Skeletal muscle tissue (tissue), 4 donors: ENCODE data around the gene RPAP3. TPM values are rescaled to one million over a fixed set of nuclear protein-coding genes. Genes with fewer than 3 reads are reported as not detected.

Experiments used
- H3K27ac ChIP-seq: one replicate; pipeline ENCODE4 v1.7.0; 2013; ENCODE audit warnings: mild to moderate bottlenecking, low read depth, low read length, inconsistent platforms
- H3K27me3 ChIP-seq, 3 donors: one replicate each; pipeline ENCODE4 v1.7.0; 2013; ENCODE audit warnings: low read length in 3 of 3; ENCODE audit not compliant: control insufficient read depth in 3 of 3, insufficient read depth in 3 of 3
- H3K36me3 ChIP-seq, 3 donors: one replicate each; pipeline ENCODE4 v1.7.0; 2013; ENCODE audit warnings: low read length in 3 of 3; ENCODE audit not compliant: control insufficient read depth in 3 of 3, insufficient read depth in 3 of 3
- H3K4me1 ChIP-seq, 3 donors: one replicate each; pipeline ENCODE4 v1.7.0; 2013; ENCODE audit warnings: low read length in 3 of 3, mild to moderate bottlenecking in 3 of 3; ENCODE audit not compliant: control insufficient read depth in 3 of 3, insufficient read depth in 3 of 3
- H3K4me3 ChIP-seq, 3 donors: one replicate each; pipeline ENCODE4 v1.7.0; 2013; ENCODE audit warnings: low read length in 3 of 3
- H3K9ac ChIP-seq, 3 donors: one replicate each; pipeline ENCODE4 v1.7.0; 2013; ENCODE audit warnings: low read length in 3 of 3, mild to moderate bottlenecking in 3 of 3, moderate library complexity in 2 of 3, low read depth in 1 of 3
- H3K9me3 ChIP-seq, 3 donors: one replicate each; pipeline ENCODE4 v1.7.0; 2013; ENCODE audit warnings: low read length in 3 of 3; ENCODE audit not compliant: control insufficient read depth in 3 of 3
- total RNA-seq: library from RNA; depleted of rRNA; stranded (reverse); fragments of >200 nt; gene quantifications from one replicate; pipeline ENCODE4 v1.2.3, GENCODE V29; 2014
- donor health status: Osteomylitis.

Gene RPAP3
- total RNA-seq, 1 donor from 2014 or later, result 5.2 TPM

DNA sequence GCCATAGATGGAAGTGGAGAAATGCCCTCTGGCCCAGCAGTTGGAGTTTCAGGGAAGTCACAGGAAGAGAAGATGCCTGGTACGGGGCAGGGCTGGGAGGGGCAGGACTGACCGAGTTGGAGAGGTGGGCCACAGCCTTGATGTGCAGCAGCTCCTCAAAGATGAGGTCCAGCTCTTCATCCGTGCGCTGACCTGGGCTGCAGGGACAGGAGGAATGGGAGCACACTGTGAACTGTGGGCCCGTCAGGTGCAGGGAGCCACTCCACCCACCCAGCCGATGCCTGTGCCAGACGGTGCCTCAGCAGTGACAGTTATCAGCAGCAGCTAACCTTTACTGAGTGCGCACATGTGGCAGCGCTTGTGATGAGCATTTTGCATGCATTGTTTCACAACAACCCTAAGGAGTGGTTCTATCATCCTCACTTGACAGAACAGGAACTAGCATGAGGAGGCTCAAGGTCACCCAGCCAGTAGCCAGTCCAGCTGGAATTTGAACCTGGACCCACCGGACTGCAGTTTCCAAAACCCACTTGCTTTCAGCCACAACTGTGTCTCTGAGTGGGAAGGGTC, 44.5 kb upstream of the RPAP3 start:
- peaks cover 0 to 5% (median 3%) of the 10 kb centered on the region in 3 donors for H3K27me3 ChIP-seq
- H3K36me3 ChIP-seq, result peaks cover 0 to 4% (median 2%) of the 10 kb centered on the region in 3 donors
- H3K27ac ChIP-seq, result no peak overlapping the region
- no peaks in the 10 kb centered on the region for H3K9me3 ChIP-seq
- H3K4me1 ChIP-seq, result peaks cover 30 to 39% (median 38%) of the 10 kb centered on the region in 3 donors
- H3K9ac ChIP-seq, result no peak overlapping the region
- H3K4me3 ChIP-seq, result no peak overlapping the region

DNA sequence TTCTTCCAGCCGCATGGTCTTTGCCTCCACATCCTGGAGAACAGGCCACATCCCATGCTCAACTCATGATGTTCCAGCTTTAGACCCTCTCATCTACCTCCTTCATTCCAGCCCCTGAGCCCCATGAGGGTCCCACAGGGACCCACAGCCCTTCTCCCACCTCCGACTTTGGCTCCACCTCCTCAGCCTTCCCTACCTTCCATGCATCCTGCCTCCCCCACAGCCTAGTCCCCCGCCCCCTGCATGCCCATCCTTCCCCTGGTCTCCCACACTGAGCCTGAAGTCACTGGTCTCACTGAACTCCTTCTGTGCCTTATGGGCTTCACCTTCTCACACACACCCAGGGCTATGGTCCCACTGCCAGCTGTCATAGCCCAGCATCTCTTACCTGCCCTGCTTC, 43.1 kb upstream of the RPAP3 start:
- Histone ChIP-seq H3K4me1 (peaks cover 19 to 27% (median 23%) of the 10 kb centered on the region in 3 donors), H3K27ac (no peak overlapping the region), H3K36me3 (peaks cover 0 to 4% (median 2%) of the 10 kb centered on the region in 3 donors), H3K9me3 (no peaks in the 10 kb centered on the region), H3K27me3 (peaks cover 2 to 6% (median 3%) of the 10 kb centered on the region in 3 donors), H3K9ac (no peak overlapping the region), H3K4me3 (no peak overlapping the region)

DNA sequence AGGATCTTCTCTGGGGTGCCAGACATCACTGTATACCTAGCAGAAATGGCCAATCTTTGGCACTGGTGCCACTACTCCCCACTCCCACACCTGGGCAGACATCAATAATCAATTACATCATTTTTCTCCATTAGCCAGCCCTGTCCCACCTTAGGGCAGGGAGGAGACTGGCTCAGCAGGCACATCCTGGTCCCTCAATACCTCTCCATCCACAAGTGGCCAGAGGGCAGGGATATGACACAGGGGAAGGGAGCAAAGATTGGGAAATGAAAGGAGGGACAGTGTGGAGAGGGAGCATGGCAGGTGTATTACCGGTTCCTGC, 42.6 kb upstream of the RPAP3 start:
- Histone ChIP-seq H3K36me3 (peaks cover 0 to 4% (median 2%) of the 10 kb centered on the region in 3 donors), H3K4me1 (peaks cover 15 to 23% (median 19%) of the 10 kb centered on the region in 3 donors)

DNA sequence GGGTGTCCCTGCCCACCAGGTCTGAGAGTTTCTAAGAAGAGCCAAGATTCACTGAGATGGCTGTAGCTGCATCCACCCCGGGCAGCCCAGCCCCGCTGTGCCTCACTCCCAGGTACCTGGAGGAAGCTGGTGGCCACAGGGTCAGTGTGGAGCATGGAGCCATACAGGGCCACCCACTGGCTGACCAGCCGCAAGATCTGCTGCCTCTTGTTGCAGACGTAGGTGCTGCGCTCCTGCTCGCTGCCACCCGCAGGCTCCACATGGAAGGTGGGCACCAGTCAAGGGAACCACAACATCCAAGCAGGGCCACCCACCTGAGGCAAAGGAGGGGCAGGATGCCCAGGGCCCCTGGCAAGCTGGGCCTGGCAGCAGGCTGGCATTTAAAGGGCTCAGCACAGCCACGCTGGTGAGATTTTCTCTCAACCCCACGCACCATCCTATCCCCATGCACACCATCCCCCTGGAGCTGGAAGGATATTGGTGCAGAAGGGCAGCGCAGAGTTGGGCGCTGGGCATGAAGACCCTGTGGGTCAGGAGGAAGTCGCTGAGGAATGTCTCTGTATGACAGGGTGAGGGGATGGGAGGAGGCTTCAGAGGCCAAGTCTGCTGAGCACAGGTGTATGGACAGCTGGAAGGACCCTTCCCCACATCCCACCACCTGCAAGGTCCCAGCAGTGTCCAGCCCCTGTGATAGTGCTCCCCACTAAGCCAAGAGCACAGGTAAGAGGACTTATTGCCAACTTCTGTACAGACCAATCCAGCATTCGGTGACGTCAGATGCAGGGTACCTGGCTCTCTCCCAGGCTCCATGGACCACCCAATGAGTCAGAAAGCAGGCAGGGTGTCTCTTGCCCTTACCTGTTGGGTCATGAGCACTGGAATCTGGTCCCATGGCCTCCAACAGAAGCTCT, 42.0 kb upstream of the RPAP3 start:
- H3K36me3 ChIP-seq, result peaks cover 0 to 4% (median 2%) of the 10 kb centered on the region in 3 donors
- no peak overlapping the region for H3K27ac ChIP-seq
- peaks cover 8 to 17% (median 13%) of the 10 kb centered on the region in 3 donors for H3K4me1 ChIP-seq
- H3K9me3 ChIP-seq, result no peaks in the 10 kb centered on the region
- no peak overlapping the region for H3K4me3 ChIP-seq
- H3K9ac ChIP-seq, result no peak overlapping the region
- peaks cover 3 to 12% (median 6%) of the 10 kb centered on the region in 3 donors for H3K27me3 ChIP-seq

More for the DNA sequence above, 42.6 kb upstream of the RPAP3 start:
- Histone ChIP-seq H3K4me3 (no peak overlapping the region), H3K9me3 (no peaks in the 10 kb centered on the region), H3K9ac (no peak overlapping the region), H3K27ac (no peak overlapping the region), H3K27me3 (peaks cover 3 to 10% (median 6%) of the 10 kb centered on the region in 3 donors)

DNA sequence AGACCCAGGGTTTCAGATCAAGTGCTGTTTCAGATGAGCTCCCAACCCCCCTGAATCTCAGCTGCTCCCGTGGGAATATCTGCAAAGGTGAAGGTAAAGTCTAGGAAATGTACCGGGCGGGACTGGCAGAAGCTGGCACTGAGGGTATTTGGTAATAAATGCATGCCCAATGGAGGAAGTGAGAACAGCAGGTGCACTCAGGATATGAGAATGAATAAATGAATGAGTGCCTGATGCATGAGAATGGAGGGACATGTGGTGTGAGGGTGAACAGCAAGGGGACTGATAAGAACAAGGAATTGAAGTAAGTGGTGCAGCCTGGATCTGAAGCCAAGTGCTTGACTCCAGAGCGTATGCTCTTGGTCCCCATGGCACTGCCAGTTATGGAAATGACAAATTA, 41.3 kb upstream of the RPAP3 start:
- no peak overlapping the region for H3K27ac ChIP-seq
- no peaks in the 10 kb centered on the region for H3K9me3 ChIP-seq
- peaks cover 0 to 4% (median 2%) of the 10 kb centered on the region in 3 donors for H3K36me3 ChIP-seq

DNA sequence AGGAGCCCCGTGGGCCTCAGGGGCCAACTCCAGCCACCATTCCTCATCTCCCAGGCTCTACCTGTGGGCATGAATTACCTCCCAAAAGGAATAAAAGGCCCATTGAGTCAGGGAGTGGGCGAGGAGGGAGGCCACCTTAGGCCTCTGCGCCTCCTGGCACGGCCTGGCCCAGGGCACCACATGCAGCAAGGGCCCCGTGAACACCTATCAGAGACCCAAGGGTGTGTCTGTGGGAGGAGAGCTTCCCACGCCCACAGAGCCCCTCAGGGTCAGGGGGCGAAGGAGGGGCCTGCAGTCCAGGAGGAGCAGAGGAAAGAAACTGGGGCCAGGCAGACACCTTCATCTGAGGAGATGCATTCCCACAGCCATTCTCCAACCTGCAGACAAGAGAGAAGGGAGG, 40.7 kb upstream of the RPAP3 start:
- Histone ChIP-seq H3K27me3 (peaks cover 3 to 15% (median 6%) of the 10 kb centered on the region in 3 donors), H3K27ac (no peak overlapping the region), H3K9me3 (no peaks in the 10 kb centered on the region), H3K4me1 (peaks cover 0 to 11% (median under 1%) of the 10 kb centered on the region in 3 donors), H3K36me3 (peaks cover 0 to 4% (median 0%) of the 10 kb centered on the region in 3 donors), H3K9ac (no peak overlapping the region), H3K4me3 (no peak overlapping the region)

More for the DNA sequence above, 41.3 kb upstream of the RPAP3 start:
- H3K4me1 ChIP-seq, result peaks cover 1 to 15% (median 6%) of the 10 kb centered on the region in 3 donors
- no peak overlapping the region for H3K4me3 ChIP-seq
- H3K27me3 ChIP-seq, result peaks cover 3 to 15% (median 6%) of the 10 kb centered on the region in 3 donors
- no peak overlapping the region for H3K9ac ChIP-seq

DNA sequence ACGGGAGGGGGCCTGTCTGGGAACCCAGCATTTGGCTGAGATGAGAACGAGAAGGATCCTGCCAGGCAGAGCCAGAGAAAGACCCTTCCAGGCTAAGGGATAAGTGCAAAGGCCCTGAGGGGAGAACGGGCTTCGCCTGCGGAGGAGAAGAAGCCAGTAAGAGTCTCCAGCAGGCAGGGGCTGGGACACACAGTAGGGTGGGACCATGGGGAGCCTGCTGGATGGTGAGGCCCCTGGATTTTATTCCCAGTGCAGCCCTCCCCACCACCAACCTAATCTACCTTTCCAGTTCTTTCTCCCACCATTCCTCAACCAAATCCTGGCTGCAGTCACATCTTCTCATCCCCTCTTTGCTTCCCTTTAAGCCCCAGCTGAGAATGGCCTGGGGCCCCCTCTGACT, 40.2 kb upstream of the RPAP3 start:
- Histone ChIP-seq H3K4me1 (peaks cover 2 to 10% (median 5%) of the 10 kb centered on the region in 3 donors), H3K9me3 (no peaks in the 10 kb centered on the region), H3K4me3 (no peak overlapping the region), H3K27me3 (peaks cover 3 to 15% (median 6%) of the 10 kb centered on the region in 3 donors), H3K36me3 (peaks cover 0 to 4% (median 0%) of the 10 kb centered on the region in 3 donors), H3K9ac (no peak overlapping the region), H3K27ac (no peak overlapping the region)

DNA sequence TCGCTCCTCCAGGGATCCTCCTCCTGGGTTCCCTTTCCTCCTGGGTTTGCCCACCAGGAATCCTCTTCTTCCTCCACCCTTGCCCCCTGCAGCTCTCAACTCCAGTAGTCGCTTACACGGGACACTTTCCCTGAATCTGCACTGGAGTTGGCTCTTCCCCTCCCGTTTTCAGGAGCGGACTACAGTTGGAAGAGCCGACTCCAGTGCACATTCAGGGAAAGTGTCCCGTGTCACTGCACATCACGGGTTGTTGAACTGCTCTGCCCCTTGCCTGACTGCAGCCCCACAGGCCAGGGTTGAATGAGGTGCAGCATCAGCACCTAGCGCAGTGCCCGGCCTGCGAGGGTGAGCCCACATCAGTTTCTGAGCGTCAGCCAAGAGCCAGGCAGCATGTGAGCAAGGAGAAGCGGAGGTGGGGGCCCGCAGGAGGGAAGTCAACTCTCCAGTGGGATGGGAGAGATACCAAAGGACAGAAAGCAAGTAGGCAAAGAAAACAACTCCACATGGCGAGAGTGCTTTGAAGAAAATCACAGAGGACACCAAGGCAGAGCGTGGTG, 39.7 kb upstream of the RPAP3 start:
- H3K4me1 ChIP-seq, result peaks cover 5 to 14% (median 10%) of the 10 kb centered on the region in 3 donors
- no peak overlapping the region for H3K27ac ChIP-seq
- no peaks in the 10 kb centered on the region for H3K9me3 ChIP-seq
- peaks cover 0 to 4% (median 0%) of the 10 kb centered on the region in 3 donors for H3K36me3 ChIP-seq
- H3K4me3 ChIP-seq, result no peak overlapping the region
- H3K9ac ChIP-seq, result no peak overlapping the region
- H3K27me3 ChIP-seq, result peaks cover 3 to 15% (median 6%) of the 10 kb centered on the region in 3 donors

DNA sequence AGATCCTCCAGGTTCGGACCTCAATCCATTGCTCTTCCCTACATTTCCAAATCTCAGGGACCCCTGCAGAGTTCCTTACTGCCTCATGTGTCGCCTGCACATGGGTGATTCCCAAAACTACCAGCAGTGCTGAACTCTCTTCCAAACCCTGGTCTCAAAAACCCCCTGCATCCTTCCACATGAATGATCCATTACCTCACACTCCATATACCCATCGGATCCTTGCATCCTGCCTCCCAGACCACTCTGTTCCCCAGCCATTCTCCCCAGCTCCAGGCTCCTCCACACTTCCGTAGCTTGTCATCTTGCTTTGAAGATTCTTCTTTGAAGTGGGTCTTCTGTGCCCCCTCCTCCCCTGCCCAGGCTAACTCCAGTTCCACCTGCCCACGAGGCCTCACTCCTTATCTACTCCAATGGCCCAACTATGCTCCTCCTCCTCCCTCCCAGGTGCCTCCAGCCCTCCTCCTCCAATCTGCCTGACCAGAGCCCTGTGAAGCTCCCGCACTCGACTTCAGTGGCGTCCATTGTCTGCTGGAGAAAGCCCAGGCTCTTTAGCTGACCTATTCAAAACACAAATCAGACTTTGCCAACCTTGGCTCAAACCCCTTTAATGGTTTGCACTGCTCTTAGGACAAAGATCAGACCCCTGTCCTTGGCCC, 39.1 kb upstream of the RPAP3 start:
- H3K9ac ChIP-seq, result no peak overlapping the region
- H3K4me3 ChIP-seq, result no peak overlapping the region
- peaks cover 3 to 15% (median 6%) of the 10 kb centered on the region in 3 donors for H3K27me3 ChIP-seq
- peaks cover 11 to 18% (median 16%) of the 10 kb centered on the region in 3 donors for H3K4me1 ChIP-seq
- no peaks in the 10 kb centered on the region for H3K9me3 ChIP-seq
- H3K36me3 ChIP-seq, result peaks cover 0 to 4% (median 0%) of the 10 kb centered on the region in 3 donors
- H3K27ac ChIP-seq, result no peak overlapping the region
